ENCODE measurements around the gene ZNF544.

GRCh38 chr19:58279042-58279924, 50.6 kb downstream of the ZNF544 start:
- TF ChIP-seq EZH2 (optimal IDR thresholded peaks at IDR 0.05; ENCODE audit: low read depth, low read length) (no peak), CTCF (IDR thresholded peaks at IDR 0.05; ENCODE audit: low read length) (no peak), EZH2phosphoT487 (IDR thresholded peaks at IDR 0.05; ENCODE audit: low read length) (no peak)
